HG03095 (cell line): ENCODE results near the gene TRPT1.

Experiments
- ATAC-seq: cut with Tn5 transposase; IDR thresholded peaks from one replicate; pipeline ENCODE4 v1.9.1; 2021; ENCODE audit warnings: moderate library complexity; ENCODE audit not compliant: unreplicated experiment

Gene TRPT1

GRCh38 chr11:64258946-64259532 is 33.1 kb upstream of the TRPT1 start:
- ATAC-seq, result no peak

DNA sequence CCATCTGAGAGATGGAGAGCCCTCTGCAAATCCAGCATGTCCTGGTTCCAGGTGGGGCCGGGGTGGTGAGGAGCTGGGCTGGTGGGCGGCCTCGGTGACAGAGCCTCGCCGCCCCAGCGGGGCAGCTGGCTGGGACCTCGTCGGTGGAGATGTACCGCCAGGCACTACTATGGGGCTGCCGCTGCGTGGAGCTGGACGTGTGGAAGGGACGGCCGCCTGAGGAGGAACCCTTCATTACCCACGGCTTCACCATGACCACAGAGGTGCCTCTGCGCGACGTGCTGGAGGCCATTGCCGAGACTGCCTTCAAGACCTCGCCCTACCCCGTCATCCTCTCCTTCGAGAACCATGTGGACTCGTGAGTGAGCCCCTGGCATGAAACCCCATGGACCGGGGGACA is 32.4 kb upstream of the TRPT1 start:
- no peak for ATAC-seq

- ATAC-seq, result no peak
Measured at GRCh38 chr11:64256300-64256699, 30.3 kb upstream of the TRPT1 start.

GRCh38 chr11:64255135-64256128 is 29.4 kb upstream of the TRPT1 start:
- no peak for ATAC-seq

GRCh38 chr11:64254326-64254725 is 28.3 kb upstream of the TRPT1 start:
- ATAC-seq, result no peak

- ATAC-seq, result no peak
Measured at GRCh38 chr11:64253481-64253880, 27.5 kb upstream of the TRPT1 start.

DNA sequence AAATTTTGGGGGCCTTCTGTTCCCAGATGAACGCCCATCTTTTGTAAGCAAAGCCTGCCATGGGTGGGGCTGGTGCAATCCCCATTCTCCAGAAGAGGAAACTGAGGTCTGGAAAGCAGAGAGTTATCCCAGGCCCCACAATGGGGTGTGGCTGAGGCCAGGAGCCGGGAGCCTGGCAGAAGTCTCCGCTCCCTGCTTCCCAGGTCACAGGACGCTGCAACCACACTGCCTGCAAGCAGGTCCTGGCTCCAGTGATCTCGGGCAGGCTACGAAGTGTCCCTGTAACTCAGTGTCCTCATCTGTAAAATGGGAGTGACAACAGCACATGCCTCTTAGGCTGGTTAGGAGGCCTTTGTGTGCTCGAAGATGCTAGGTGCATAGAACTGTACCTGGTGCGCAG is 27.1 kb upstream of the TRPT1 start:
- no peak for ATAC-seq

- no peak for ATAC-seq
Measured at GRCh38 chr11:64252003-64252872, 26.3 kb upstream of the TRPT1 start.

- no peak for ATAC-seq
Measured at GRCh38 chr11:64251753-64252002, 25.7 kb upstream of the TRPT1 start.

GRCh38 chr11:64251016-64251752 is 25.2 kb upstream of the TRPT1 start, which contains the start of gene PLCB3:
PLCB3 (plus strand) TSS chr11:64251530; CDS start chr11:64251650, 120 bp downstream.
- no peak for ATAC-seq

DNA sequence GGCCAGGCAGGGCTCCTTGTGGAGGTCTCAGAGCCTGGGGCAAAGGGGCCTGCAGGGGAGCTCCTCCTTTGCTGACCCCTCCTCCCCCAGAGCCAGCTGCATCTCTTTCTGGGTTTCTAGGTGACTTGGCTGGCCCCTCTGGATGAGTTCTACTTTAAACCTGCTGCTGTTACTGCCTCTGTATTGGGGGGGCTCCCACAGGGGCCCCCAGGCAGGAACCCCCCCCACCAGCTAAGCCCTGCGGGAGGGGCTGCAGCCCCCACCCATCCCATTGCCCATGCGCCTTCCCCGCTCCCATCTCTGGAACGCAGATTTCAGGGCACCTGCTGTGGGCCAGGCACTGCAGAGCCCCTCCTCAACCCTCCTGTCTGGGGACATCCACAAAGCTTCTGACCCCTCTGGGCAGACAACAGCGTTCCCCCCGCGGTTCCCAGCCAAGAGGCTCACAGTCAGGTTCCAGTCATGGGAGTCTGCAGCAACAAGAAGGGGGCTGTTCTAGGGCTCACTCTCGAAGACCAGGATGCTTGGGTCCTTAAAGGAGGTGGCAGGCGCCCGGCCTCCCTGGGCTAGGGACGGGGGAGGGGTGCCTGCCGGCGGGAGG is 24.5 kb upstream of the TRPT1 start:
- ATAC-seq, result no peak

DNA sequence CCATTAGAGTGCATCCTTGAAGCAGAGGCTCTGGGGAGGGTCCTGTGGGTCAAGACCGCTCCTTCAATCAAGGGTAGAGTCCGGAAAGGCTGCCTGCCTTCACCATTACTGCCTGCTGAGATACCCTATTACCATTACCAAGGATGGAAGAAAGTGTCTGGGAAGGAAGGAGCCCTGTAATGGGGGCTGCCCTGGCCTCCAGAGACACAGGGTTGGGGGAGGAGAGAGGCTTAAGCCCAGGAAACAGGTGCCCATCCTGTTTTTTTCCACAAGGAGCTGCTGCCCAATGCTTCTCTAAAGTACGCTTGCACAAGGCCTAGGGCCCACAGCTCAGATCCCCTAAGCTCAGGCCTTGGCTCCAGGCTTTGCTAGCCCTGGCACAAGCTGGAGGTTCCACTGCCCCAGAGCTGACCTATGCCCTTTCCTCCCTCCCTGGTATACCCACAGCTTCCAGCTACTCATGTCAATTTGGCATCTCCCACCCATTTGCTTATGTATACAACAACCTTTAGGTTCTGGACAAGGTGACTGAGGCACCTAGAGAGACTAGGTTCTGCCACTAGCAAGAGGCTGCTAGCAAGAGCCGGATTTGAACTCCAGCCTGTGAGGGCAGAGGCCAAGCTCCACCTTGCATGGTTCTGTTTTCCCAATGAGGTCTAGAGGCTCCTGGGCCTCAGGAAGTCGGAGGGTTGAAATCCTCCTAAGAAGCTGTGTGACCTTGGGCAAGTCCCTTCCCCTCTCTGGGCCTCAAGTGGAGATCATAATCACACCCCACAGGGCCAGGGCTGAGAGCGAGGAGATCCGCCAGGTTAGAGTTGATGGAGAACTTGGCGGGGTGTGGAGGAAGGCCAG is 23.8 kb upstream of the TRPT1 start:
- no peak for ATAC-seq

- ATAC-seq, result no peak
Measured at GRCh38 chr11:64249038-64249437, 23.1 kb upstream of the TRPT1 start.

DNA sequence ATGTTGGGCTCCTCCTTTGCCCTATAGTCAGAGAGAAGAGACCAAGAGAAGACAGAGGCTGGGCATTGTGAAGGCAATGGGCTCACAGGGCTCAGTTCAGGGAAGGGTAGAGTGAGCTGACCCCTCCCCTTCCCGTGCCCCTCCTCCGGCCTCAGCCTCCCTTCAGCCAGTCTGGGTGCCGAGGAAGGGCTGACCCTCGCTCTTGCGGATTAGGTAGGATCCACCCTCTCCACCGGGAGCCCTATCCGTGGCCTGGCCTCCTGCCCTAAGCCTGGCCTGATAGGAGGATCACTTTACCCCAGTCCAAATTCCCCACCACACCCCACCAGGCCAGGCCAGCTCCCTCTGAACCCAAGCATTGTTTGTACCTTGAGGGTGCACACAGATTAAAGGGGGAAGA is 22.6 kb upstream of the TRPT1 start:
- no peak for ATAC-seq

DNA sequence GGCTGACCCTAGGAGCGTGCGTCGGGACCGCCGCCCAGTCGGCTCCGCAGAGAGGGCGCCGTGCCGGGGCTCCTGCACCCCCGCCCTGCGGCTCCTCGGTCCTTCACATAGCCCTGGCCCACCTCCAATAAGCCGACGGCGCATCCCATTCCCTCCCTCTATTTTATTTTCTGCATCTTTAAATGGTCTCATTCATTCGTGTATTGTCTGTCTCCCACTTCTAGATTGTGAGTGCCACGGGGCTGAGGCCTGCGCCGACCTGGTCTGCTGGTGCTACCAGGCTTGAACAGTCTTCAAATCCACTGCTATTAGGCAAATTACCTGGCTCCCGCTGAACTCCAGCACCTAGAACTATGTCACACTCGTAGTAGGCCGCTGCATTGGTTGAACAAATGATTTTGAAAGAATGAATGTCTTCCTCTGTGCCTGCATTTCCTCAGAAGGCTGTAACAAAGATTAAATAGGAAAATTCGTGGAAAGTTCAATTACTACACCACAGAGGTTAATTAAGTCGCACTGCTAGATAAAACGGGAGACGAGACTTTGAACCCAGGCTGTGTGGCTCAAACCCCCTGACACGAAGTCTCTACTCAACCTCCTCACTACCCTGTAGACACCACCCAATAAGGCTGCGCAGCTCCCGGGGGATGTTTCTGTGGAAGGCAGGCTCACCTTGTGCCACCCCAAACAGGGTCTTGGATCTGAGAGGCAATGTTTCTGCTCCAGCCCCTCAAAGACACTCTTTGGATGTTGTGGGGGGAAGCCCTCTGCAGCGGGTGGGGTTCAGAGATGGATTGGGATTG is 21.9 kb upstream of the TRPT1 start:
- no peak for ATAC-seq

DNA sequence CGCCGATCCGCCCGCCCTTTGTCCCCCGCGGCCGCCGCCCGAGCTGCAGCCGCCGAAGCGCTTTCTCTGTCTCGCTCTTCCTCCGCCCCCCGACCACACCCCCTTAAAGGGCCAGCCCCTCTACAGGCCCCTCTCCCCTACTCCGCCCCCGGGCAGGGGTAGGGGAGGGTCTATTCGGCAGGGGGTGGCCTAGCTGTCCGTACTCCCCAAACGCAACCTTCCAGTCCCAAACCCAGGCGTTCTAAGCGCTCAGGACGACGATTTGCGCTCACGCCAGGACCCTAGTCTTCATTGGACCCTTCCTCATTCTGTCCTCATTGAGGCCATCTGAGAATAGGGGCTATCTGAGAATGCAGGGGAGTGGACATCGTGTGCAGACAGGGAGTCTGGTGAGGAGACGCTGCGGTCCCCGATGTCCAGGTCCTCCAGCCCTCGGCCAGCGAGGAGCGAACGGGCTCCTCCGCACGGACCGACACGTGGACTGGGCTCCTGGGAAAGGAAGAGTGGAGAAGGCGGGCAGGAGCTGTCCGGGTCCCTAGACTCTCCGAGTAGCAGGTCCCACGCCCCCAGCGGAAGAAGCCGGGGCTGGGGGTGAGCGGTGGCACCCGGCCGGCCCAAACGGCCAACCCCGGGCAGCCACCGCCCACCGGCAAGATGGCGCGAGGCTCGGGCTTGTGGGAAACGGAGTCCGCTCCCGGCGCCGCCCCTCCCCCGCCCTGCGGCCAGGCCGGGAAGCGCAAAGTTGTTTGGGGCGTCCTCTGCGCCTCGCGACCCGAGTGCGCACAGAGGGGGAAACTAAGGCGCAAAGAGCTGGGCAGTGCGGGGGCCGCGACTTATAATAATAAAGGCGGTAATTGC is 21.1 kb upstream of the TRPT1 start, which contains the start of gene PPP1R14B:
TSS of gene PPP1R14B (minus strand) at position 73 of the 858 bp plus-strand sequence. CDS start 270 bp downstream, outside the sequence.
- ATAC-seq, result peak; percentile 34

DNA sequence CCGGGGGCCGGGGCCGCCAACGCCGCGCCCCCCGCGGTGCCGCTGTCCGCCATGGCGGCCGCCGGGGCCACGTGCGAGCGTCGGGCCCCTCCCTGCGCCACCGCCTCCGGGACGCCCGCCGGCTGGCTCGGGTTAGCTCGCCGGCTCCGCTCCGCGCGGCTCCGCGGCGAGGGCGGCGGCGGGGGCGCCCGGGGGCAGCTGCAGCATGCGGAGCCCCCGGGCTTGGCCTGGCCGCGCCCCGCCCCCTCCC is 20.6 kb upstream of the TRPT1 start:
- peak; percentile 10 for ATAC-seq
